HS-5 (cell line): ENCODE results near the gene PROZ.
A peak's percentile ranks its signal among the peaks of the same experiment; 100 is the strongest.
"Not testable (repeated sequence)": the region's sequence is repeated elsewhere in the genome, so short reads cannot be mapped to it uniquely, and the experiment has no call there.

Experiments used
- DNase-seq: peaks from one replicate; pipeline ENCODE4 v3.0.0-alpha.2; 2012; ENCODE audit warnings: low read depth

PROZ gene

DNA sequence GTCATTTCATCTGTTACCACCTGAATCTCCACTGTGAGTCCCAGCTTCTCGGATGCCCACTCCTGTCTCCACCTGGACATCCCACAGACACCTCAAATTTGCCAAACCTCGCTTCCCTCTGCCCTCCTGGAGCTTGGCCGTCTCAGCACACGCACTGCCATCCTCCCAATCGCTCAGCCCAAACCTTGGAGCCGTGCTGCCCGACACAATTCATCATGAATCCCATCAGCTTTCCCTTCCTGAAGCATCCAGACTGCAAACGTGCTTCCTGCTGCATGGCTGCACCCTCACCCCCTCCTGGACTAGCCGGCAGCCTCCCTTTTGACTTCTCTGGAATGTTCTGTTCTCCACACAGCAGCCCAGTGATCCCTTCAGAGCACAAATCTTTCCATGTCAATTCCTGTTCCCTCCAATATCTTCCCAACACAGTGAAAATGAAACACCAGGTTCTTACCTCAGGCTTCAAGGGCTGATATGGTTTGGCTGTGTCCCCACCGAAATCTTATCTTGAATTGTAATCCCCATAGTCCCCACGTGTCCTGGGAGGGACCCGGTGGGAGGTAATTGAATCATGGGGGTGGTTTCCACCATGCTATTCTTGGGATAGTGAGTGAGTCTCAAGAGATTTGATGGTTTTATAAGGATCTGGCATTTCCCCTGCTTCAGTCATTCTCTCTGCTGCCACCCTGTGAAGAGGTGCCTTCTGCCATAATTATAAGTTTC, 1.1 kb upstream of the PROZ start:
- DNase-seq, result no peak

DNA sequence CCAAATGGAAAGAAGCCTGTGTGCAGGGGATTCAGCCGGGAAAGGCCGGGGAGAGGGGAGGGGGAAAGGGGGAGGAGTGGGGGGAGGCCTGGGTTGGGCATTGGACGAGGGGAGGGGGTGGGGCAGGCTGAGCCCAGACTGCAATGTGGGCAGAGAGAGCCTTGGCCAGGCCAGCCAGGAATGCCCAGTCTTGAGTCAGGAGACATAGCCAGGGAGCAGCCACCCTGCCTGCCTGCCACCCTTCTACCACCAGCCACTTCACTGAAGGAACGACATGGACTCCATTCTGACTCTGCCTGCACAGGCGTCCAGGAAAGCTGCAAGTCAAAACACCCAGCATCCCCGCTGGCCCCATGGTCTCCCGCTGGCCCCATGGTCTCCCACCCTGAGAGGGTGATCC, 498 bp downstream of the PROZ start:
- no peak for DNase-seq

DNA sequence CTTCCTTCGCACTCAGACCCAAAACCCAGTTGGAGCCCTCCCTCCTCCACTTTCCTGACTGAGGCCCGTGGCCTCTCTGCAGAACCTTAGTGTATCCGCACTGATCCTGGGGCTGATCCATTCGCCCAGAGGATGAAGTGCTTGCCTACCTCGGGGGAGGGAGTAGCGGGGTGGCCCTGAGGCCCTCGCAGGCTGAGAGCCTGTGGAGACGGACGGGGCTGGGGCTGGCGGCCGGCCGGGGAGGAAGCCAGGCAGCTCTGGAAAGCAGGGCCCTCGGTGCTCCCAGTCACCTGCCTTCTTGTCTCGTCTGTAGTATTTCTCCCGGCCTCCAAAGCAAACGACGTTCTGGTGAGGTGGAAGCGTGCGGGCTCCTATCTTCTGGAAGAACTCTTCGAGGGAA, 1.3 kb downstream of the PROZ start:
- DNase-seq, result no peak

DNA sequence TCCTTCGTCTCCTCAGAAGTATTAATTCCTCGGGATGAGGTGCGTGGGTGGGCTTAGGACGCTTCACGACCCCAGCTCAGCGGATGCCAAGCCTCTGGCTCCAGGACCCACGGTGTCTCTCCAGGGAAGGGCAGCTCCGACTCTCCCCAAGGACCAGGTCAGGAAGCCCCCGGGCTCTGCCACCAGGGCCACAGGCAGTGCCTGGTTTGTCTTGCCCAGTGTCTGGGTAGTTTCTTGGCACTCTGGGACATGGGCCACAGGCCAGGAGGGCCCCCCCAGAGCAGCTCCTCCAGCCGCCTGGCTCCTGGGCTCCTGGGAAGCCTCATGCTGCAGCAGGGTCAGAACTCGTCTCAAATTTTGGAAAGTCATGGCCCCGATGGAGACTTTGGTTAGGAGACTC, 2.5 kb downstream of the PROZ start:
- no peak for DNase-seq

DNA sequence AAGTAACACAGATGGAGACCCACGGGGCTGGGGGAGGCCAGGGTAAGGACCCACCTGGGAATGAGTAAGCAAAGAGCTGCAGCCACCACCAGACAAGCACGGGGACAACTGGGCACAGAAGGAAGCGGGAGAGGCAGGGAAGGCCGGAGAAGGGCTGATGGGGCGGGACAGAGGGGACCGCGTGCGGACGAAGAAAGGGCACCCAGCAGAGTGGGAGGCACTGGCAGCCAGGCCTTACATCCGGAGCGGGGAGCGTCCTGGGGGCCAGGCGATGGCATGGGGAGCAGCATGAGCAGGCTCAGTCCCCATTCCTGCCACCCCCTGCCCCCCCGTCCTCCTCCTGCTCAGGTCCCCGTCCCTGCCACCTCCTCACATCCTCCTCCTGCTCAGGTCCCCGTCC, 3.0 kb downstream of the PROZ start:
- no peak for DNase-seq

DNA sequence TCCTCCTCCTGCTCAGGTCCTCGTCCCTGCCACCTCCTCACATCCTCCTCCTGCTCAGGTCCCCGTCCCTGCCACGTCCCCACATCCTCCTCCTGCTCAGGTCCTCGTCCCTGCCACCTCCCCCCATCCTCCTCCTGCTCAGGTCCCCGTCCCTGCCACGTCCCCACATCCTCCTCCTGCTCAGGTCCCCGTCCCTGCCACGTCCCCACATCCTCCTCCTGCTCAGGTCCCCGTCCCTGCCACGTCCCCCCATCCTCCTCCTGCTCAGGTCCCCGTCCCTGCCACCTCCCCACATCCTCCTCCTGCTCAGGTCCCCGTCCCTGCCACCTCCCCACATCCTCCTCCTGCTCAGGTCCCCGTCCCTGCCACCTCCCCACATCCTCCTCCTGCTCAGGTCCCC, 3.5 kb downstream of the PROZ start:
- DNase-seq, result not testable (repeated sequence)

DNA sequence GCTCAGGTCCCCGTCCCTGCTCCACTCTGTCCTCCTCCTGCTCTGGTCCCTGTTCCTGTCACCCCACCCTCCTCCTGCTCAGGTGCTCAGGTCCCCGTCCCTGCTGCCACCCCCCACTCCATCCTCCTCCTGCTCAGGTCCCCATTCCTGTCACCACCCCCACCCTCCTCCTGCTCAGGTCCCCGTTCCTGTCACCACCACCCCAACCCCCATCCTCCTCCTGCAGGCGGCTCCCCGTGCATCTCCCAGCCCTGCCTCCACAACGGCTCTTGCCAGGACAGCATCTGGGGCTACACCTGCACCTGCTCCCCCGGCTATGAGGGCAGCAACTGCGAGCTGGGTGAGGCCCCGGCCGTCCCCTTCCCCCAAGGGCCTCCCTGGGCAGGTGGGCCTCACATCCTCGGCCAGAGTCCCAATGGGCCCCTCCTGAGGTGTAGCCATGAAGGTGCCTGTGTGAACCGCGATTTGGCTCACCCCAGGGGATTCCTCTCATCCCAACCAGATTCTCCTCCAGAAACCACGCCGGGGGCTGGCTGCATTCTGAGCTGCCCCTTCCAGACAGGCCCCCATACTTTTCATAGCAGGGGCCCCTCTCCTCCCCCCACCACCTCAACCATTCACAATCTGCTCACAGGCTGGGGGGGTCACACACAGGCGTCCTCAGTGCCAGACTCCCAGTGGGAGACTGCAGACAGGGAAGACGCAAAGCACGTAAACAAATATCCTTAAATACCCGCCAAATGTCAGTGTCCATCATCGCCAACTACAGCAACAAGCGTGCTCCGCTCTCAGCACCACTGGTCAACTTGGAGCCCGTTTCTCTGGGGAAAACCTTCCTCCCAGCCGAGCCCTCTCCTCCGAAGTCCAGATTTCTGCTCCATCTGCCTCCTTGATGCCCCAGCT, 4.6 kb downstream of the PROZ start:
- no peak for DNase-seq

DNA sequence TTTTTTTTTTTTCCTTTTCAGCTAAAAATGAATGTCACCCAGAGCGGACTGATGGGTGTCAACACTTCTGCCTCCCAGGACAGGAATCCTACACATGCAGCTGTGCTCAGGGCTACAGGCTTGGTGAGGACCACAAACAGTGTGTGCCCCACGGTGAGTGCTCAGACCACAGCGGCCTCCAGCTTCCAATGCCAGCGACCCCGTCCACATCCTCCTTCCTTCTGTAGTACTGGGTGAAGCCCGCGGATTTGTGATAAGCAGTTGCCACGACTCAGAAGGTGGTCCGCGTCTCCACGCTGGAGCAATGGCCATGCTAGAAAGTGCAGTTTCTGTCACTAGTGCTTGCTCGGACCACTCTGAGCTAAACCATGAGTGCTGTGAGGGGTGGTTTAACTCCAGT, 6.0 kb downstream of the PROZ start:
- DNase-seq, result no peak

DNA sequence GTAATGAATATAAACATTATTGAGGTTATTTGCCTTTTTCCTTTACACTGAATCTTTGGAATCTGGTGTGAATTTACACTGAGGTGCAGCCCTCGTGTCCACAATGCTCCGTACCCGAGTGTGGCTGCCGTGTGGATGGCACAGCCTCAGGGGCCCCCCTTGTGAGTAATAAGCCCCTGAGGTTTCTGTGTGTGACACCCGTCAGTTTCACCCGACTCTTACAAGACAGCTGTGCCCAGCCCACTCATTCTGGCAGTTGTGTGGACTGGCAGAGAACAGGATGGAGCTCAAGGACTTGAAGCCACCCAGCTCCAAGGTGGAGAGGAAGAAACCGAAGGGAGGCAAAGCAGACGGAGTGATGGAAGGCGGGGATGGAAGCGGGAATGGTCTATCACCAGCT, 7.8 kb downstream of the PROZ start:
- no peak for DNase-seq

DNA sequence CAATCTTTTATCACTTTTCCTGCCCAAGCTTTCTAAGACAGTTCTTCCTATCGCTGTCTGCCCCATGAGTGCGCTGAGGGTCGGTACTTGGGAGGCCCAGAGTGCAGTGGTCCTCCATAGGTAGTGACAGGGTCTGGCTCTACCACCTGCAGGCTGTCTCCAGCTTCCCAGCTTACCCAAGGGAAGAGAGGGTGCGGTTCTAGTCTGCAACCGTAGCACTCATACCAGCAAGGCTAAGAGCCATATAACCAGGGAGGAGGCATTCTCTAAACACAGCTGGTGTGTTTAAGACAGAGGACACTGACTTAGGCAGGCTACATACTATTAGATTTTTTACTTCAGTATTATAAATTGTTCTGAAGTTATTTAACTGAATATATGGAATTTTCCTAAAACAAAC, 8.2 kb downstream of the PROZ start:
- DNase-seq, result no peak

DNA sequence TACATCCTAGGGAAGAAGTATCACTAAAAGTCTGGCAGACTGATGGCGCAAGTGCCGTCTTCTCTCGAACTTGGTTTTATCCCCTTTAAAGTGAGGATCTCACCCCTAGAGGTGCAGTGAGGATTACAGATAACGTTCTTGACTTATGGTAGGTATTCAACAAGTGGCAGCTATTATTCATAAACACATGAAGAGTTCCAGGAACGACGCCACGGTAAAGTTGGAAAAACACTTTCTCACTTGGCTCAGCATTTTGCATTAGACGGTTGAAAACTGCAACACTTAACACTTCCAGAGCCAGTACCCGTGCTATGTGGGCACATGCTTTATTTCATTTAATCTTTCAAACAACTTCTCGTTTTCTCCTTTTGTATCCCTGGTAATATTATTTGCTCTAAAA, 8.7 kb downstream of the PROZ start:
- DNase-seq, result no peak

DNA sequence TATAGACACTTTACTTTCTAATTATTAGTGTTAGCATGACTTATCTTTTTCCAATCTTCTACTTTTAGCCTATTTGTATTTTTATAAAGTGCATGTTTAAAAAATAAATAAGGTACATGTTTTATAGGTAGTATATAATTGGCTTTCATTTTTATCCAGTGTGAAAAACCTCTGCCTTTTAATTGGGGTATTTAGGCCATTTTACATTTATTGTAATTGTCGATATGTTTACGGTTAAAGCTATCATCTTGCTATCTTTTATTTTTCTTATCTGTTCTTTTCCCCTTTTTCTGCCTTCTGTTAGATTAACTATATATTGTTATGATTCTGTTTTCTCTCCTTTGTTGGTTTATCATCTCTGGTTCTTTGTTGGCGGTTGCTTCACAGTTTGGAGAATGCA, 9.1 kb downstream of the PROZ start:
- no peak for DNase-seq

DNA sequence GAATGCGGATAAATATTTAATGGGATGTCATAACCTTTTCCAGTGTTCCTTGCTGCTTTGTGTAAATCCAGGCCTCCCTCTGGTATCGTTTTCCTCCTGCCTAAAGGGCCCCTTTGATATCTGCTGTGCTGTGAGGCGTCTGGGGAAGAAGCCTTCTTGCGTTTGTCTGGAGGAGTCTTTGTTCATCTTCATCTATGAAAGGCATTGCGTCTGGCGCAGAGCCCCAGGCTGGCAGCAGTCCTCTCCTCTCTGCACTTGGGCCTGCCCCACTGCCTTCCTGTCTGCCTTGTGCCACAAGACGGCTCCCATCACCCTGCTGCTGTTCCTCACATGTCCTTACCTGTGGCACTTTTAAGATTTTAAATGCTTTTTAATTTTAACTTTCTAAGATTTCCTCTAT, 9.8 kb downstream of the PROZ start:
- no peak for DNase-seq

DNA sequence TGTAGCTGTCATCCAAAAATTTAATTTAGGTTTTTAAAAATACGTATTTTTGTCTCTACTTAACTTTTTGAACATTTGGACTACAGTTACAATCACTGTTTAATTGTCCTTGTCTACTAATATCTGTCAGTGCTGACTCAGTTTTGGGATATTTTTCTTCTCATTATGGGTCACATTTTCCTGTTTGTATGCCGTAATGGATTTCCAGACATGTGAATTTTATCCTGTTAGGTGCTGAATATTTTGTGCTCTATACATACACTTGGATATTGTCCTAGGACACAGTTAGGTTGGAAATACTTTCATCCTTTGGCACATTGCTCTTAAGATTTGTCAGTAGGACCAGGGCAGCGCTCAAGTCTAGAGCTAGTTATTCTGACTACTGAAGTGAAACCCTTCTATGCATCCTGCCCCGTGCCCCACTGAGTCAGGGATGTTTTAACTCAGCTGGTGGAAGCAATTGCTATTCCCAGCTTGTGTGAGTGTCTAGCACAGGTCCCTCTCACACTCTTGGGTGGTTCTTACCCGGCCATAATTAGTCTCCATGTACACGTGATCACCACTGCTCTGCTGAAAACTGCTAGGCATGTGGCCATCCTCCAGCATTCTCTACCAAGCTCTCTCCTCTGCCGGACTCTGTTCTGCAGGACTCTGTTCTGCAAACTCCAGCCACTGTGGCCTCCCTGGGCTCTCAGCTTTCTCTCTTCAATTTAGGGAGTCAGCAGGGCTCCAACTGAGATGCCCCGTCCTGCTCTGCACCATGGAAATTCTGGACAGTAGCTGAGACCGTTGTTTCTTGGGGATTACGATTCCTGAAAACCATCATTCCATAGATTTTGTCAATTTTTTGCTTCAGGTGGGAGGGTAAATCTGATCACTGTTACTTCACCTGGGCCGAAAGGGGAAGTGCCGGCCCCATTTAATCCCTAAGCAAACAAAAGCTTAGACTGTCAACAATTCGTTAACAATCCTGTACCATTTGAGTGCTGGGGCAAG, 11.1 kb downstream of the PROZ start:
- DNase-seq, result no peak

DNA sequence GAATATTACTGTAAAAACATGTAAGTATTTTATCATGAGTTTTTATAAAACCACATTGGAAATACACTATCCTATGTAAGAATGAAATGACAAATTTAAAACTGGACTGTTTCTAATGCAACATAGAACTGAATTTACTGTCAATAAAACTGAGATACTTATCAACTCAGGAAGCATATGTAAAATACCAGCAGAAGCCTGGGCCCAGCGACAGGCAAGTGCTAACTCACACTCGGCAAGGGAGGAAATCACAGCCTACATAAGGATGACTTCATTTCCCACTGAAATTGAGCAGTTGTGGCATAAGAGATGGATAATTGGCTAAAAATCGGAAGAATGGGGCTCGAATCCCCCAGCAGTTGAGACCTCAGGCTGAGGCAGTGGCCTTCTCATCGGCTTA, 12.1 kb downstream of the PROZ start:
- DNase-seq, result no peak

DNA sequence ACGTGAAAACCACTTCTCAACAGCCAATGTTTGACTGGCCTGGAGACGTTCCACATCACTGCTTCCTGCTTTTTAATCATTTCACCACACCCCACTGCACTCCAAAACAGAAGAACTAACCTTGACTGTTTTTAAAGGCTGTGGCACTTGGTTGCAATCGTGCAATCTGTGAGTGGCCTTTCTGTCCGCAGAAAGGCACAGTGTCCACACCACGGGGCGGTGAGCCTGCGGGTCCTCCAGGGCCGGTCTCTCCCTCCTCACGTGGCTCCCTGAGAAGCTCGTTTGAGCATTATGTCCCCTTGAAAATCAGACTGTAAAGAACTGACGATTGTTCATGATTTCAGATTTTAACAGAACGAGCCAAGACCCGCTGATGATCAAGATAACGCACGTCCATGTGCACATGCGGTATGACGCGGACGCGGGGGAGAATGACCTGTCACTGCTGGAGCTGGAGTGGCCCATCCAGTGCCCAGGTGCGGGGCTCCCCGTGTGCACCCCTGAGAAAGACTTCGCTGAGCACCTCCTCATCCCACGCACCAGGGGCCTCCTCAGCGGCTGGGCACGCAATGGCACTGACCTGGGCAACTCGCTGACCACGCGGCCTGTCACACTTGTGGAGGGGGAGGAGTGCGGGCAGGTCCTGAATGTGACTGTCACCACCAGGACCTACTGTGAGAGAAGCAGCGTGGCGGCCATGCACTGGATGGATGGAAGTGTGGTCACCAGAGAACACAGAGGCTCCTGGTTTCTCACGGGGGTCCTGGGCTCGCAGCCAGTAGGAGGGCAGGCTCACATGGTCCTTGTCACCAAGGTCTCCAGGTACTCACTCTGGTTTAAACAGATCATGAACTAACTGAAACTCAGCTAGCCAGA, 13.0 kb downstream of the PROZ start:
- no peak for DNase-seq

DNA sequence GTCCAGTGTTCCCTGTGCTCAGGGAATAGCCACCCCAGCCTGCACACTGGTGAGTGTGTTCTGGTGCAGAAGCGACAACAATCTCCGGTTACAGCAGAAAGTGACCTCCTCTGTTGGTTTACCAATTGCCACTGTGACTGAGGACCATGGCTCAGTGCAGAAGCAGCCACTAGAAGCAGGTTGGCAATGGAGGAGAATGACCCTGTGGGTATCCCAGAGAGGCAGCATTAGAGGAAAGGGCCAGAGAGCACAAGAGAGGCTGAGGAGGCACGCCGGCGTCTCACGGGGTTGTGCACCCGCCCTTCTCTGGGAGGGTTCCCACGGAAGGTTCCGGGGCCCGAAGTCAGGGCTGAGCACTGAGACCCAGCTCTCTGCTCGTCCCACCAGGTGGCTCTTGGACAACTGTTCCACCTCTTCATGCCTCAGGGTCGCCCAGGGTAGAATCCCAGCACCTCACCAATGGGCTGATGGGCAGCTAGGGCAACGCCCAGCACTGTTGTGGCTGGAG, 14.0 kb downstream of the PROZ start:
- DNase-seq, result no peak

DNA sequence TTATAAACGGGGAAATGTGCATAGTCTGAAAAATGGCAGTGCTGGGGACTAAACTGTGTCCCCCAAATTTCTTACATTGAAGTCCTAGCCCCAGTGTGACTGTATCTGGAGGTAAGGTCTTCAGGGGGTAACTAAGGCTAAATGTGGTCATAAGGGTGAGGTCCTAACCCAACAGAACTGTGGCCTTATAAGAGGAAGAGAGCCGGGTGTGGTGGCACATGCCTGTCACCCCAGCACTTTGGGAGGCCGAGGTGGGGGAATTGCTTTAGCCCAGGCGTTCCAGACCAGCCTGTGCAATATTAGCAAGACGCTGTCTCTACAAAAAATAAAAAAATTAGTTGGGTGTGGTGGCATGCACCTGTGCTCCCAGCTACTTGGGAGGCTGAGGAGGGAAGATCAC, 17.8 kb downstream of the PROZ start:
- DNase-seq, result no peak

DNA sequence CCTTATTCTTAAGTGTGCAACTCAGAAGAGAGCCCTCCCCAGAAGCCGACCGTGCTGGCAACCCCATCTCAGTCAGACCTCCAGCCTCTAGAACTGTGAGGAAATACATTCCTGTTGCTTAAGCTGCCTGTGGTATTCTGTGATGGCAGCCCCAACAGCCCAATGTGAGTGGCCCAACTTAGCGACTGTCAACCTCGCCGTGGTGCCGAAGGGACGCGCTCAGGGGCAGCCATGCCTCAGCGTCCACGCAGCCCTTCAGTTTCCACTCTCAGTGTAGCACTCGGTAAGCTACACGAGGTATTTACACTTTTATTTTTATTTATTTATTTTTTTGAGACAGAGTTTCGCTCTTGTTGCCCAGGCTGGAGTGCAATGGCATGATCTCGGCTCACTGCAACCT, 18.4 kb downstream of the PROZ start:
- DNase-seq, result no peak

DNA sequence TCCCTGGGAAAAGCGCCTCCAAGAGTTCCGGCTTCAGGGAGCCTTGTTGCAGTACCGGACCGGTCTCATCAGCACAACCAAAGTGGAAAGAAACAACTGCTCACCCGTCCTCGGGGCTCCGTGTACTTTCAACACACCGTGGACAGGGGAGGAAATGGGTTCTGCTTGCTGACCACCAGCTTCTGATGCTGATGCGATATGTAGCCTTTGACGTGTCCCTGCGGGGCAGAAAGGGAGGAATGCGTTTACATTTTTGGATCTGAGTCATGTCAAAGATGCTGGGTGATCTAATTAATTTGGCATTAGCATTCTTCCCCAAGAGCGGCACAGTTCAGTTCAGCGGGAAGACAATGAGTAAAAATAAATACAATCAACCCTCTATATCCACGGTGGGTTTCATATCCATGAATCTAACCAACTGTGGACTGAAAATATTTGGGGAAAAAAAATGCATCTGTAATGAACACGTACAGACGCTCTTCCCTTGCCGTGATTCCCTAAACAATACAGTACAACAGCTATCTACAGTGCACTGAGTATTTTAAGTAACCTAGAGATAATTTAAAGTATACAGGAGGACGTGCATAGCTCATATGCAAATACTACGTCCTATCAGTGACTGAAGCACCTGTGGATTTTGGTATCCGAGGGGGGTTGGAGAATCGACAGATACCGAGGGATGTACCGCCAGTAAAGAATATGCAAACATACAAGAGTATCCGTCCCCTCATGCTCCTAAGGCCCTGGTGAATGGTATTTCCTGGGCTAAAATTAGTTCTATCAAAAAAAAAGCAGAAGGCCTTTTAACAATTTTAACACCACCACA, 19.8 kb downstream of the PROZ start:
- peak; percentile 84 for DNase-seq

DNA sequence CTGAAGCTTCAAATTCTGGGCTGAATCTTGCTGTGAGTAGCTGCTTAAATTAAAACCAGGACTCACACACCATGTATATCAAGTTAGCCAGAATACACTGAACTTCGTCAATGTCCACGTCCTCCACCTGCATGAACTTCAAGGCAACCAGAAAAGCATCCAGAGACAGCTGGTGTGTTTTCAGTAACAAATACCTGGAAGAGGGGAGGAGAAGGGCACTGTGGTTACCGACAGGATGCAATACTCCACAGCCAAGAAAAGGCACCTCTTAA, 20.4 kb downstream of the PROZ start:
- DNase-seq, result no peak
